ENCODE data around the gene MCF2L.

MCF2L gene

GRCh38 chr13:113040031-113040430 lies 71.0 kb downstream of the MCF2L start:
- DNase-seq, result no peak

- DNase-seq, result no peak
Observed at GRCh38 chr13:113040597-113041292, 71.7 kb downstream of the MCF2L start.

- no peak for DNase-seq
Observed at GRCh38 chr13:113041293-113041690, 72.3 kb downstream of the MCF2L start.

- no peak for DNase-seq
Observed at GRCh38 chr13:113041896-113042295, 72.9 kb downstream of the MCF2L start.

GRCh38 chr13:113042456-113042855 lies 73.4 kb downstream of the MCF2L start:
- no peak for DNase-seq

GRCh38 chr13:113043001-113043630 lies 74.1 kb downstream of the MCF2L start:
- no peak for DNase-seq

- no peak for DNase-seq
Observed at GRCh38 chr13:113043931-113044330, 74.9 kb downstream of the MCF2L start.

- DNase-seq, result no peak
Observed at GRCh38 chr13:113044391-113045114, 75.5 kb downstream of the MCF2L start.

- DNase-seq, result no peak
Observed at GRCh38 chr13:113045251-113046127, 76.5 kb downstream of the MCF2L start.

- no peak for DNase-seq
Observed at GRCh38 chr13:113046128-113046882, 77.3 kb downstream of the MCF2L start.

GRCh38 chr13:113046883-113047244 lies 77.8 kb downstream of the MCF2L start:
- no peak for DNase-seq

- DNase-seq, result no peak
Observed at GRCh38 chr13:113047587-113047986, 78.6 kb downstream of the MCF2L start.

GRCh38 chr13:113048766-113049165 lies 79.8 kb downstream of the MCF2L start:
- DNase-seq, result no peak

- DNase-seq, result no peak
Observed at GRCh38 chr13:113049521-113049941, 80.5 kb downstream of the MCF2L start.

GRCh38 chr13:113049981-113050380 lies 81.0 kb downstream of the MCF2L start:
- no peak for DNase-seq

GRCh38 chr13:113050734-113051431 lies 81.9 kb downstream of the MCF2L start:
- DNase-seq, result no peak

- no peak for DNase-seq
Observed at GRCh38 chr13:113051641-113052040, 82.6 kb downstream of the MCF2L start.

- no peak for DNase-seq
Observed at GRCh38 chr13:113052206-113052605, 83.2 kb downstream of the MCF2L start.

- no peak for DNase-seq
Observed at GRCh38 chr13:113052971-113053370, 84.0 kb downstream of the MCF2L start.

GRCh38 chr13:113053376-113053775 lies 84.4 kb downstream of the MCF2L start:
- no peak for DNase-seq

- no peak for DNase-seq
Observed at GRCh38 chr13:113053801-113054604, 85.0 kb downstream of the MCF2L start.

Data from stimulated activated CD8-positive, alpha-beta memory T cell treated with anti-CD3 and anti-CD28 coated beads, Interleukin-4, amount 100 ng/mL, for 48 hours (primary cell).